ENCODE measurements around the gene PTPRN2.

GRCh38 chr7:158601090-158601489 lies 13.5 kb upstream of the PTPRN2 start:
- no peak for TF ChIP-seq CTCF (conservative IDR thresholded peaks at IDR 0.05)
- TF ChIP-seq EZH2 (IDR thresholded peaks at IDR 0.05; ENCODE audit: low read depth): no peak

All from PC-9 (cell line).